Activated CD4-positive, alpha-beta T cell treated with anti-CD3 and anti-CD28 coated beads, Interleukin-2, Interleukin-6, amounts not matched to agents 100 ng/mL and 50 ng/mL, durations not matched to agents 16 hours and 8 hours (primary cell): ENCODE data around the gene TTK.
A peak's percentile ranks its signal among the peaks of the same experiment; 100 is the strongest.
"Not testable (repeated sequence)": the region's sequence is repeated elsewhere in the genome, so short reads cannot be mapped to it uniquely, and the experiment has no call there.

ENCODE experiments used
- DNase-seq: peaks from one replicate; pipeline ENCODE4 v3.0.0-alpha.2; 2020

The TTK gene

DNA sequence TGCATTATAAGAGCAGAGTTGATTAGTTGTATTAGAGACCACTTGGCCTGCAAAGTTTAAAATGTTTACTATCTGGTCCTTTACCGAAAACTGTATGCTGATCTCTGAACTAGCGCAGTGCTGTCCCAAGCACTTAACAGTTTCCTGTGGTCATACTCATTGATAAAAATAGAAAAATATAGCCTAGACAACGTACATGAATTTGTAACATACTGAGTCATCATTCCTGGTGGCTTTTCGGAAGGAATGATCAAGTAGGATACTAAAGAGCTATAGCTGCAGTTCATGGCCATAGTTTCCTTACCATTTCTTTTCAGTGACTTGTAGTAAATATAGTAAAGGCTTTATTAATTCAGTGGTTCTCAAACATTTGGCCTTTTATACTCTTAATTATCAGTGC lies 18.4 kb downstream of the TTK start:
- DNase-seq, result no peak

DNA sequence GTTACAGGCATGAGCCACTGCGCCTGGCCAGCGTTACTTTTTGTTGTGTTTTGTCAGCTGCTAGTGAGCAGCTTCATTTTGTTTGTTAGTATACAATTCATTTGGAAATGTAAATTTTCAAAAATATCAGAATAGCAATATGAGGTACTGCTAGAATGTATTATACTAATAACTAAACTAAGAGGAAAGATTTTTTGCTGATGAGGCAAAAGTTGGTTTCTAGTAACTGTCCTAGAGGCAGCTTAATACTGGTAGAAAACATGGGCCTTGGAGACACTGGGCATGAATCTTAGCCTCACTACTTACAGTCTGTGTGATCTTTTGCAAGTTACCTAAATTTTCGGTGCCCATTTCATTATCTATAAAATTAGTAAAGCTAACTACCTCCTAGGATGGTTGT lies 24.1 kb downstream of the TTK start:
- DNase-seq, result no peak

DNA sequence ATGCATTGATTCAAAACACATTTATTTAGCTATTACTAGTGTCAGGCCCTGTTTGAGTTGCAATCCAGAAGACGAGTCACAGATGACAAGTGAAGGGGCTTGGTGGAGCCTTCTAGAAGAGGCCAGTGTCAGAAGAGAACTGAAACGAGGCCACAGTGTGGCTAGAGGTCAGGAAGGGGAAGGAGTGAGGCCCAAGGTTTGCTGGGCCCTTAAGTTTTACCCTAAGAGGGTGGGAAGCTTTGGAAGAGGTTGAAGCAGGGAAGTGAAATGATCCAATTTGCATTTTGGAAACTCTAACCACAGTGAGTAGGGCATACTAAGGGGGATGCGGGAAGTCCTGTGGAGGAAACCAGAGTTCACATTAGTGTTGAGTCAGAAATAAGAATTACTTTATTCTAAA lies 25.0 kb downstream of the TTK start:
- peak; percentile 5 for DNase-seq

DNA sequence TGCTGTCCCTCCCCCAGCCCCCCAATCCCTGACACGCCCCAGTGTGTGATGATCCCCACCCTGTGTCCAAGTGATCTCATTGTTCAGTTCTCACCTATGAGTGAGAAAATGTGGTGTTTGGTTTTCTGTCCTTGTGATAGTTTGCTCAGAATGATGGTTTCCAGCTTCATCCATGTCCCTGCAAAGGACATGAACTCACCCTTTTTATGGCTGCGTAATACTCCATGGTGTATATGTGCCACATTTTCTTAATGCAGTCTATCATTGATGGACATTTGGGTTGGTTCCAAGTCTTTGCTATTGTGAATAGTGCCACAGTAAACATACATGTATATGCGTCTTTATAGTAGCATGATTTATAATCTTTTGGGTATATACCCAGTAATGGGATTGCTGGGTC lies 43.8 kb downstream of the TTK start:
- DNase-seq, result not testable (repeated sequence)

DNA sequence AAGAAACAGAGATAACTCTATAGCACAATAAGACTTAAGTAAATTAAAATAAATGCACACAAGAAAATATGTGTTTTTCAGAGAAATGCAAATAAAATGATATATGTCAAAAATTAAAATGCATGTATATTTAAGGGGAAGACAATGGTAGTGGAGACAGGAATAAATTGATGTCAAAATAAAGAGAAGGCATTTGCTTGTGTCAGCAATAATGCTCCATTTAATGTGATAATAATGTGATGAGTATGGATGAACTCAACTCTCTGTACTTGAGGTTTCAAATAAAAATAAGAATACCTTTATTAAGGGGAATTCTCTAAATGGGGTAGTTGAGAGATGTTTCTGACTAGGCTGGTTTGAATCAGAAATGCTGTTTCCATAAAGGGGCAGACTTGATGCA lies 56.3 kb downstream of the TTK start:
- DNase-seq, result no peak

DNA sequence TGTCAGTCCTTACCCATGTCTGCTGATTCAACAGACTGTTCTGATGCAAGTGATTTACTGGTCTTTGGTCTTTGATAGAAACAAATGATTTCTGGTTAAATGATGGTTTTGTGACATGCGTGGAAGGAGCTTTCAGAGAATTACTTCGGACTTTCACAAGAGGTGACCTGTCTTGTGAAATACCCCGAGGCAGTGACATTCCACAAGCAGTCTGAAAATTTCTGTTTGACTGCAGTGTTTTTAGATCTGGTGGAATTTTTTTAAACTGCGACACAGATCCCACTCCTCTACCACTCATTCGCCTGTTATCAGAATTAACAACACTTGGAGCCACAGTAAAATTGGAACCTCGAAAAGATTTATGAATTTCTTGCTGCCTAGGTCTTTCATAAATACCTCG lies 63.7 kb downstream of the TTK start:
- DNase-seq, result not testable (repeated sequence)

DNA sequence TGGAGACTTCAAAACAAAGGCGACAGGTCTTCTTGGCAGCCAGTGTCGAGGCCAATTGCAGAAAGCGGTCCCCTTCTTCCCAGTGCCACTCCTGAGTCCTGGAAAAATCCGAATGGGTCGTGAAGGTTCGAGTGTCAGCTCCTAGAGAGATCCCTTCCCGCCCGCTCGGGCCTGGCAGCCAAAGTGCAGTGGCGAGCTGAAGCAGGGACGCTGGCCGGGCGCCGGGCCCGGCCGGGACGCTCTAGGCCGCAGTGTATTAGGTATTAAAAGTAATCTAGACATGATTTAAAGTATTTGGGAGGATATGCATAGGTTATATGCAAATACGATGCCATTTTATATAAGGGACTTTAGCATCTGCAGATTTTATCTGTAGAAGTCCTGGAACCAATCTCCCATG lies 66.0 kb downstream of the TTK start:
- not testable (repeated sequence) for DNase-seq

DNA sequence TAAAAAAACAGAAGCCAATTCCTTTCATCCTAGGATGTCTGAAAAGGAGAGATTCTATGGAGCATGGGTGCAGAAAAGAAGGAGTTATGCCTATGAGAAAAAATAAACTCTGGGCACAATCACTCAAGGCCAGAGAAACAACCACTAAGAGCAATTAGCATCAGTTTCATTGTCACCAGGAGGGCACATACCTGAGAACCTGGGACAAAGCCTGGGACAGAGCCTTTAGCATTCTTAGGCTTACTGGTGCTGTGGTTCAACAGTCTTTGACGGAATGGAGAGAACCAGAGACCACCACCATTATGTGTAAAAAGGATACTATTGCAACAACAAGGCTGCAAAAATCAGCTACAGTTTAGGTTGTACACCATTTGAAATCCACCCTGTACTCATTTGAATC lies 72.6 kb downstream of the TTK start:
- DNase-seq, result no peak

DNA sequence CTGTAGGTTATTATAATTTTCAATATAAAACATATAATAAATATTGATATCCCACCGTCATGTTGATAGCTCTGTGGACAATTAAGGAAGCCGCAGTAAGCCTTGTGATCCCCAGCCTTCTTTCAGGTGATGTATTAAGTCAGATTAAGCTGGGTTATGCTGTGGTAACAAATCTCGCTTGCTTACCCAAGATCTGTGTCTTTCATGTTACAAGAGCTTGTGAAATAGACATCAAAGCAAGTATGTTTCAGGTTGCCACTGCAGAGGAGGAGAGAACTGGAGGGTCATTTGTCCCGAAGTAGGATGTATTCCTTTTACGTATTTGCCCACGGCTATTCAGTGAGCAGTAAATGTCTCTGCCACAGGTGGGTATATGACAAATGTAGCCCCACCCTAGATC lies 84.2 kb downstream of the TTK start:
- no peak for DNase-seq

DNA sequence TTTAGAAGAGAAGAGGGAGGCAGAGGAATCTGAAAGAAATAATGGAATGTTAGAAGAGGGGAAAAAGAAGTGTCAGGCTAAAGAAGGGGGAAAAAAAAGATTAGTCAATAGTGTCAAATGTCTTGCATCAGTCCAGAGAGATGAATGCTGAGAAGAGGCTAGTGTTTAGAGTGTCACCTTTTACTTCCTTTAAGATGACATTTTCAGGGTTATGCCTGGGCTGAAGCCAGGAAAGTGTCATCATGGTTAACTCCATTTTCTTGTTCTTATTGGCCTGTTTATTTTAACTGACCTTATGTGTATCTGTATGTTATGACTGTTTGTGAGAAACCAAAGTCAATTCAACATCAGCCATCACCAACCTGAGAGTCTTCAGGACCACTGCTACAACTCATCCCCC lies 87.1 kb downstream of the TTK start:
- no peak for DNase-seq
